Measurements from ENCODE around the gene BAD. TPM values are rescaled to one million over a fixed set of nuclear protein-coding genes. Genes with fewer than 3 reads are reported as not detected.

BAD gene
- total RNA-seq, 2 donors from 2014 or later = 140 to 161 TPM

DNA sequence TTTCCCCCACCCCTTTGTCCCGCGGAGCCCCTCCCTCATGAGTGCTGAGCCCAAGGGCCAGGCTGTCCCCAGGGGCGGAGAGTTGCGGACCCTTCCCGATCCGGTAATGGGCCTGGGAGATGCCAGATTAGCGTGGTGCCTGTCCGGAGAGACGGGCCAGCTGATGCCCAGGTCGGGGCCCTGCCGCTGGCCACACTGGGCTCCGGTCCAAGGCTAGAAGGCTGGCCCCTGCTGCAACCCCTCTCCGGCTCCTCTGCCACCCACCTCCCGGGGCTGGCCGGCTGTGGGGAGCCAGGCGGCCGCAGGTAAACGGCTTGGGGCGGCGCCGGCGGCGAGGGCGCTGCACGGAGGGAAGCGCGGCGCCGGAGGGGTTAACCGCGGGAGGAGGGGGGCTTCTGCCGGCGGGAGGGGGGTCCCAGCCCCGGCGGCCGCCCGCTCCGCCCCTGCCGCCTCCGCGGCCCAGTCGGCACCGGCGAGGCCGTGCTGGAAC lies 6.8 kb upstream of the BAD start, which contains the start of gene KCNK4:
Gene KCNK4, plus strand, starts transcription at position 41 of the 490 bp plus-strand sequence. CDS start 1,717 bp downstream, outside the sequence.
- Histone ChIP-seq H3K9me3 (no peaks in the 10 kb centered on the region), H3K27ac (no peak within 1 kb of the TSS), H3K36me3 (no peaks in the 10 kb centered on the region), H3K4me1 (replicated peaks) (peaks cover 3% of the 10 kb centered on the region), H3K4me3 (peak within 1 kb of the TSS; percentile 5 to 19), H3K27me3 (replicated peaks; ENCODE audit: insufficient read depth) (peaks cover 5% of the 10 kb centered on the region)
- no peak for DNase-seq (ENCODE audit: low spot score)
- 5% methylated on average over 4 of the region's 45 CpGs for WGBS
- TF ChIP-seq POLR2AphosphoS5 (IDR thresholded peaks at IDR 0.05) (no peak), POLR2A (IDR thresholded peaks at IDR 0.05) (no peak)
- TF ChIP-seq, protein P1, sequence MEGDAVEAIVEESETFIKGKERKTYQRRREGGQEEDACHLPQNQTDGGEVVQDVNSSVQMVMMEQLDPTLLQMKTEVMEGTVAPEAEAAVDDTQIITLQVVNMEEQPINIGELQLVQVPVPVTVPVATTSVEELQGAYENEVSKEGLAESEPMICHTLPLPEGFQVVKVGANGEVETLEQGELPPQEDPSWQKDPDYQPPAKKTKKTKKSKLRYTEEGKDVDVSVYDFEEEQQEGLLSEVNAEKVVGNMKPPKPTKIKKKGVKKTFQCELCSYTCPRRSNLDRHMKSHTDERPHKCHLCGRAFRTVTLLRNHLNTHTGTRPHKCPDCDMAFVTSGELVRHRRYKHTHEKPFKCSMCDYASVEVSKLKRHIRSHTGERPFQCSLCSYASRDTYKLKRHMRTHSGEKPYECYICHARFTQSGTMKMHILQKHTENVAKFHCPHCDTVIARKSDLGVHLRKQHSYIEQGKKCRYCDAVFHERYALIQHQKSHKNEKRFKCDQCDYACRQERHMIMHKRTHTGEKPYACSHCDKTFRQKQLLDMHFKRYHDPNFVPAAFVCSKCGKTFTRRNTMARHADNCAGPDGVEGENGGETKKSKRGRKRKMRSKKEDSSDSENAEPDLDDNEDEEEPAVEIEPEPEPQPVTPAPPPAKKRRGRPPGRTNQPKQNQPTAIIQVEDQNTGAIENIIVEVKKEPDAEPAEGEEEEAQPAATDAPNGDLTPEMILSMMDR (IDR thresholded peaks at IDR 0.05) = no peak
- intact Hi-C loops (cut with DNase I) = no loop called here

DNA sequence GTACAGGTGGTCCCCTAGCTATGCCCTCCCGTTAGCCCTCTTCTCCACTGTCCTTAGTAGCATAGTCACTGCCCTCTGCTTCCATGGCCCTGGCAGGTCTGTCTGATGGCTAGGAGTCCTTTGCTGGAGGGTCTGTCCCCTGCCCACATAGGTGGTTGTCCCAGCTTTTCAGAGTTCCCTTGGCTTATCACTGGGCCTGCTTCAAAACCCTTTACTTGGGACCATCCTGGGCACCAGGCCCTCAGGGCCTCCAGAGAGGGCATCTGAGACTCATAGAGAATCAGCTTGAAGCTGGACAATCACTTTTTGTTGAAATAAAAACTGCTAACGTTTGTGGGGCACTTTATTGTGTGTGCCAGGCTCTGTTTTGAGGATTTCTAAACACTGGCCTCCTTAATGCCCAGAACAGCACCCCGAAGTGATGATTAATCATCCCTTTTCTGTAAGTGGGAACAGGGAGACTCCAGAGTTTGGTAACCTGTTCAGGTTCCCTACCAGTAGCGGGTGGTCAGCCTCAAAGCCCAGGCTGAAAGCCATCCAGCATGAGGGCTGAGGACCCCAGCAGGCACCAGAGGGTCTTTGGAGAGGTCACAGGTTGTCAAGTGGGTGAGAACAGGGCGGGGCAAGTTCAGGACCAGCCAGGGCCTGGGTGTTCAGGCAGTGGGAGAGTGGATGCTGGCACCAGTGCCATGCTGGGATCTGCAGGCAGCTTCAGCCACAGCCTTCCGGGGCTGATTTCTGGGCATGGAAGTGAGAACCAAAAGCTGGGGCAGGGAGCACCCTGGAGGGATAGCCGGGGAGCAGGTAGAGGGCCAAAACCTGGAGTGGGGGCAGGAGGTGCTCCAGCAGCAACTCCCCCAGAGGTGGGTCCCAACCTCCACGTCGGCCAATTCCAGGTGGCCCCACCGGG lies 6.1 kb upstream of the BAD start:
- Histone ChIP-seq H3K4me1 (replicated peaks) (peaks cover 6% of the 10 kb centered on the region), H3K9me3 (no peaks in the 10 kb centered on the region), H3K27me3 (replicated peaks; ENCODE audit: insufficient read depth) (peaks cover 5% of the 10 kb centered on the region), H3K27ac (no peak overlapping the region), H3K4me3 (no peak overlapping the region), H3K36me3 (no peaks in the 10 kb centered on the region)
- intact Hi-C loops (cut with DNase I) = no loop called here
- TF ChIP-seq POLR2AphosphoS5 (IDR thresholded peaks at IDR 0.05) (no peak), POLR2A (IDR thresholded peaks at IDR 0.05) (no peak)
- TF ChIP-seq, protein P1 (IDR thresholded peaks at IDR 0.05) = no peak
- 53% methylated on average over 10 of the region's 10 CpGs for WGBS
- no peak for DNase-seq (ENCODE audit: low spot score)

DNA sequence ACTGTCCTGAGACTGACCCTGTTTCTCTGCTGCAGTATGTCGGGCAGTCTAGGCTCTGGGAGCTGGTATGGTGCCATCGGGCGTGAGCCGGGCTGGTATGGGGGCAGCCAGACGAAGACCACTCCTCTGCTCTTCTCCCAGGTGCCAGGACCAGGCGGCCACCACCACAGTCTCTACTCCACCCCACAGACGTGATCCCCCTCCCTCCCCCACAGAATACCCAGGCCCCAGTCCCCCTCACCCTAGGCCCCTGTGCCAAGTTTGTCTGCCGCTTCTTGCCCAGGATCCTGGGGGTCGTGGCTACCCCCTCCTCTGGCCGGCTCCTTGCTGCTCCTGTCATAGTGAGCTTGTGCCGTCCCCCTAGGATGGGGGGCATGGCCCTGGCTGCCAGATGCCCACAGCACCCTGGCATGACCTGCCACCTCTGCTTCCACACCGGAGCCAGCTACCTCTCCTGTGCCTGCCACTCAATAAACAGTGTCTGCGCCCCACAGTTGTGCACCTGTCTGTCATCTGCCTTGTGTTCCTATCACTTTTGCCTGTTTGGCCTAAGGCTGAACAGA lies 4.6 kb upstream of the BAD start:
- no peaks in the 10 kb centered on the region for H3K36me3 ChIP-seq
- TF ChIP-seq POLR2A (IDR thresholded peaks at IDR 0.05) (no peak), POLR2AphosphoS5 (IDR thresholded peaks at IDR 0.05) (no peak)
- TF ChIP-seq, protein P1 (IDR thresholded peaks at IDR 0.05) = no peak
- no peaks in the 10 kb centered on the region for H3K9me3 ChIP-seq
- DNase-seq (ENCODE audit: low spot score) = no peak
- no peak overlapping the region for H3K4me3 ChIP-seq
- H3K4me1 ChIP-seq (replicated peaks) = peaks cover 6% of the 10 kb centered on the region
- 91% methylated on average over 13 of the region's 13 CpGs for WGBS
- peaks cover 5% of the 10 kb centered on the region for H3K27me3 ChIP-seq (replicated peaks; ENCODE audit: insufficient read depth)
- no peak overlapping the region for H3K27ac ChIP-seq
- intact Hi-C loops (cut with DNase I) = no loop called here

DNA sequence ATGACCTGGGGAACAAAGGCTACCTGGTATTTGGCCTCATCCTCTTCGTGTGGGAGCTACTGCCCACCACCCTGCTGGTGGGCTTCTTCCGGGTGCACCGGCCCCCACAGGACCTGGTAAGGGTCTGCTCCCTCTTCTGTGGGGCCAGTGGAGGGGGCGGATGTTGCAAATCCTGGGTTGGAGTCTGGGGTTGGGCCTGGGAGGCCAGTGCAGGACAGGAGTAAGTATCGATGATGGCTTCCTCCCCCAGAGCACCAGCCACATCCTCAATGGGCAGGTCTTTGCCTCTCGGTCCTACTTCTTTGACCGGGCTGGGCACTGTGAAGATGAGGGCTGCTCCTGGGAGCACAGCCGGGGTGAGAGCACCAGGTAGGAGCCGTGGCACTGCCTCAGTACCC lies 3.9 kb upstream of the BAD start:
- WGBS = 89% methylated on average over 9 of the region's 9 CpGs
- no peak for DNase-seq (ENCODE audit: low spot score)
- H3K9me3 ChIP-seq = no peaks in the 10 kb centered on the region
- TF ChIP-seq POLR2AphosphoS5 (IDR thresholded peaks at IDR 0.05) (no peak), POLR2A (IDR thresholded peaks at IDR 0.05) (no peak)
- TF ChIP-seq, protein P1 (IDR thresholded peaks at IDR 0.05) = no peak
- intact Hi-C loops (cut with DNase I) = no loop called here
- H3K4me1 ChIP-seq (replicated peaks) = peaks cover 6% of the 10 kb centered on the region
- H3K27me3 ChIP-seq (replicated peaks; ENCODE audit: insufficient read depth) = peaks cover 5% of the 10 kb centered on the region
- H3K27ac ChIP-seq = no peak overlapping the region
- H3K4me3 ChIP-seq = no peak overlapping the region
- H3K36me3 ChIP-seq = no peaks in the 10 kb centered on the region
